ENCODE data around the gene PCNX2.

PCNX2 gene

GRCh38 chr1:233045588-233045987 lies 249.9 kb downstream of the PCNX2 start:
- DNase-seq = no peak

GRCh38 chr1:233042834-233043233 lies 252.7 kb downstream of the PCNX2 start:
- DNase-seq = no peak

- DNase-seq = no peak
These were observed 255.0 kb downstream of the PCNX2 start for GRCh38 chr1:233040494-233040893.

DNA sequence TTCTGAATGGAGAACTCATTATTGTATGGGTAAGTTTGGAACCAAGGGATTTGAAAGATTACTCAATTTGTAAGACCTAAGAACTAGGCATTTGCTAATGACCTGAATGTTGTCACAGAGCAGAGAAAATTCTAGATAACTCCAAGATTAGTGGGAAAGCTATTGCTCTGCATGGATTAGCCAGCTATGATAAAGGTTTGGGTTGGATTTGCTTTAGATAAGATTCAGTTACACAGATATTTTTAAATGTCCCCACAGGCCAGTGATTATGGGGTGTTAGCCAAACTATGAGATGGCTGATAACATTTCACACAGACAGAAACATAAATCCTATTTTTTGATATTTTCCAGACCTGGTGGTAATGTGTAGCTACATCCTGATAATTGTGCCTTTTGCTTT lies 256.9 kb downstream of the PCNX2 start:
- no peak for DNase-seq

- no peak for DNase-seq
These were observed 257.7 kb downstream of the PCNX2 start for GRCh38 chr1:233037843-233038242.

DNA sequence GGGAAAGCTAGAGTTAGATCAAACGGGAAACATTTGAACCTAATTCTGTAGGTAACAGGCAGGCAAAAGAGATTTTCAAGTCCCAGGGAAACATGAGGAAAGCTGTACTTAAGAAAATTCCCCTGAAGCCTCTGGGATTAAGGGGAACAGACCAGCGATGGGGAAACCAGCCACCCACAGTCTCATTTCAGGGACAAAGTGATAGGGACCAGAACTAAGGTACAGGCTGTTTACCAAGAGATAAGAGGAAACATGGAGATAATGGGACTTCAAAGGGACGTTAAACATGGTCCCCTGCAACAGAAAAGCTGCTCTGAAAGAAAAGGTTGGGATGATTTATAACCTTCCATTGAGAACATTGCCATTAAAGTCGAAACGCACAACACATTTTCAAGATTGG lies 260.7 kb downstream of the PCNX2 start:
- no peak for DNase-seq

- DNase-seq = no peak
These were observed 262.2 kb downstream of the PCNX2 start for GRCh38 chr1:233033361-233033760.

DNA sequence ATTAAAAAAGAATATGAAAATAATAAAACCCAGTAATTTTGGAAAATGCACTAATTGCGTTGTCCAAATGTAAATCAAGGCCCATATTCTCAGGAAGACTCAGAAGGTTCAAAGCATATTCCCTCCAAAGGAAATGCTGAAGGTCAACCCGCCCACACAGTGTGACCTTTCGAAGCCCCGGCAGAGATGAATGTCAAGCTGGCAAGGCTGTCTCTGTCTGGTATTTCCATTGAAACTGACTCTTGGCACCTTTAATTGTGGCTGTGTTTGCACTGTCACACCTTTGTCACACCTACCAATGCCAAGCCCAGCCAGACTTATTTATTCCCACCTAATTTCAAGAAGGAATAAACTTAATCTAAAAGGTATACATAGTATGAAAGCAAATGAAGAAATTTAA lies 262.6 kb downstream of the PCNX2 start:
- DNase-seq = no peak

DNA sequence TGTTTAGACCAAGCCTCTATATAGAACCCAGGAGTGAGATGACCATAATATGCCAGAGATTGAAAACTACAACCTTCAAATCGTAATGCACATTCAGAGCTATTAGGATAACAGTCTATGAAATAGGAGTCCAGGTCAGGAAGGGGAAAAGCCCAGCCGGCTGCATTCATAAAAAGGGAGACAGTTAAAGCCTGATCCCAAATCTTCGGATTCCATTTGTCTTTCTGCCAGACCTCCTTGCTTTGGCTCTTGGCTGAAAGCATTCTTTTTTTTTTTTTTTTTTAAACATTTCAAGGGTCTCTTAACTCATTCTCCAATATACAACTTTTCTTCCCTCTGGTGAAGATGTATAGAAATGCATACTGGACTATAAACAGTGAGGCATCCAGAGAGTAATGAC lies 264.0 kb downstream of the PCNX2 start:
- no peak for DNase-seq

GRCh38 chr1:233027046-233027445 lies 268.5 kb downstream of the PCNX2 start:
- no peak for DNase-seq

- DNase-seq = no peak
These were observed 270.0 kb downstream of the PCNX2 start for GRCh38 chr1:233025567-233025966.

DNA sequence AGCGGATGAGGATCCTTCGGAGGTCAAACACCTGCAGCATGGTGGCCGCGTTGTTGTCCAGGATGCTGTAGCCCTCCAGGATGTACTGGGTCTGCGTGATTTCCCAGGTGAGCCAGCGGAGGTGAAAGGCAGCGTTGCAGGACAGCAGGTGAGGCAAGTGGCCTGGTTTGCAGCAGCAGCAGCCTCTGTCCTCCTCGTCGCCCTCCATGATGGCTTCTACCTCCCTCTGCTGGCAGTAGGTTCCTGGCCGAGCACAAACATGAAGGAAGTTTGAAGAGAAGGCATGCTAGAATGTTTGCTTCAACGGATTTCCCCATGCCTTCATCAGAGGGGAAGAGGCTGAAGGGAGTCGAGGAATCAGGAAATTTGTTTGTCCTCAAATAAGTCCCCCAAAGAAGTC lies 270.4 kb downstream of the PCNX2 start:
- peak; percentile 58 for DNase-seq

- DNase-seq = no peak
These were observed 271.3 kb downstream of the PCNX2 start for GRCh38 chr1:233024199-233024598.

DNA sequence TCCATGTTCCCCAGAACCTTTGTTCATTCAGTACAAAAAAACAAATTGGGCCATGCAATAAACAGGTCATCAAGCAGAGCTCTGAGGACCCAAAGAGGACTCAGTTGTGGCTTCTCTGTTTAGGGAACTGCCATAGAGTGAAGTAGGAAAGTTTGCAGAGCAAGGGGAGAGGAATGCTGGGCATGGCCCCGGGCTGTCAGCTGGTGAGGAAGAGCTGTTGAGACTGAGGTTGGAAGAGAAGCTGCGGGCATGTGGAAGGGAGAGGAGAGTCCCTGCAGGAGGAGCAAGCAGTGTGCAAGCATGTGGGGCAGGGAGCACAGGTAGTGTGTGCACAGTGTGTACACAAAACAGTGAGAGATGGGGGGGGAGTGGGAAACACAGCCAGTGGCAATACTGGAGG lies 273.3 kb downstream of the PCNX2 start:
- DNase-seq = no peak

- DNase-seq = peak; percentile 66
These were observed 275.1 kb downstream of the PCNX2 start for GRCh38 chr1:233020426-233020825.

- DNase-seq = no peak
These were observed 275.7 kb downstream of the PCNX2 start for GRCh38 chr1:233019778-233020325.

DNA sequence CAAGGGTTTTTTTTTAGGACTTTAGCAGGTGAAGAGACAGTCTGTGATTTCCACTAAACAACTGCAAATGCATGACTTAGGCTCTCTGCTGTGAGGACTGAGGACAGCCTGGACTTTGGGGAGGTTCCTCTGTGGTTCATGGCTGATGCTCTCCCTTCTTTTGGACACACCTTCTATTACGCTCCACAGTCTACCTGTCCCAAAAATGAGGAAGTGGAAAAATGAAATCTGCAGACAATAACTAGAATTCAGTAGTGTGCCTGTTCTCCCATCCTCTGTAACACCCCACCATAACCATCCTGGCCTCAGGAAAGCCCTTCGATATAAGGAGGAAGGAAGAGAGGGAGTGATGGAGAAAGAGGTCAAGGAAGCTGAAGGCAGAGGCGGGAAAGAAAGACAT lies 276.4 kb downstream of the PCNX2 start:
- DNase-seq = no peak

- DNase-seq = no peak
These were observed 278.7 kb downstream of the PCNX2 start for GRCh38 chr1:233016798-233017197.

DNA sequence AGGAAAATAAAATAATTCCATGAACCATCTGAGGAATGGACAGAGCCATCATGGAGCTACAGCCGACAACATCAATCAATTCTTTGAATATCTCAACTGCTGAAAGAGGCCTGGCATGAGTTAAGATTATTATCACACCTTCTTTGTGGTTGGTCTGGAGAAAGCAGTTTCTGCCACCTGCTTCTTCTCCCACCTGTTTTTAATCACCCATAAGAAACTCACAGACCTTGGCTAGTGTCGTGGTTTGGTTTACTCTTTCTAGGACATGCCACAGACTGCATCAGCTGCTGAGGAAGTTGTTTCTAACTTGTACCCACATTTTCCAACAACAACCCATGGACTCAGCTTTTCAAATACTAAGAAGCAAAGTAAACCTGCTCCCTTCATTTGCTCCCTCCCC lies 279.6 kb downstream of the PCNX2 start:
- DNase-seq = no peak

DNA sequence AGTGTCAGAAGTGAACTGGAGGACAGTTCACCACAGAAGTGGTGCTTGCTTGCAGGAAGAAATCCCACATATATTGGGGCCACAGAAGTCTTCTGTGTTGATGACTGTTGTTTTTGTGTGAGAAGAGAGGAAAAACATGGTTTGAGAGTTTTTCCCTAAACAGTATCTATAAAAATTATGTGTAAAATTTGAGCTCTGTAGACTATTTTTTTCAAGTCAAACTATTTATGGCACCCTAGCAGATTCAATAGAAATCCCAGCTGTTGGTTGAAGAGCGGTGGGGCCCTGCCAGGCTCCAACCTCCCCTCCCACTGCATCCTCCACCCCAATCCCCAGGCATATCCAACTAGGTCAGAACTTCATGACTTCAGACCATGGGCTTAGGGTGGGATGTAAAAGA lies 283.5 kb downstream of the PCNX2 start:
- no peak for DNase-seq

GRCh38 chr1:233010146-233010545 lies 285.4 kb downstream of the PCNX2 start:
- DNase-seq = no peak

DNA sequence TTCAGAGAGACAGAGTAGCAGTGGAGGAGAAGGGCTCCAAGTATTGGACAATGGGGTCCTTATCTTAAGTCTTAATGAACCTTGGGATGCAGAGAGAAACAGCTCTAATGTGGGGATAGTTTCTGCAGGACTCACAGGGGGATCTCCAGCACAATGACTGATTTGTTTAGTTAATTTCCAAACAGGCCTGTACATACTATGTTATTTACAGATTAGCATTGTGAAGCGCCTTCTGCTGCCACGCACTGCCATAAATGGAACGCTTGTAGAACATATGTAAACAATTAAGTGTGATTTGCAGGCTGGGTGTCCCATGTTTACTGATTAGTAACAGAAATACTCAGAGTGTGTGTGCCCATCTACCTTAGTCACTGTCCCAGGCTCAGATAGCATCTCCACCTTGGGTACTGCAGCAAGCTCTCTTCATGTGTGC lies 289.0 kb downstream of the PCNX2 start:
- no peak for DNase-seq

DNA sequence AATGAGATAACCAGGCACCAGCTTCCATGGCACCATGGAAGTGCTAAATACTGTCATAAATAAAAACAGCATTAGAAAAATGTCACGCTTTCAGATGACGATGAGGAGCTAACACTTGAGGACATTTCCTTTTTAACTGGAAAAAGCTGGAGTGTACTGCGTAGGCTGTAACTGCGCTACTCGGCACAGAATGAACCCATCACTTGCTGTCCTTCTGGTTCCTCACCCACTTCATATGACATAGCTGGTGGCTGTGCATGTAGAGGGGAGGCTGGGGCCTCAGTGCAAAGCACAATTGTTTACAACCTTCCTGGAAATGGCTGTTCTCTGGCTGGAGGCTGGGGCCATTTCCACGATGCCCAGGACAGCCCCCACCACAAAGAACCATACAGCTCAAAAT lies 289.4 kb downstream of the PCNX2 start:
- DNase-seq = no peak

DNA sequence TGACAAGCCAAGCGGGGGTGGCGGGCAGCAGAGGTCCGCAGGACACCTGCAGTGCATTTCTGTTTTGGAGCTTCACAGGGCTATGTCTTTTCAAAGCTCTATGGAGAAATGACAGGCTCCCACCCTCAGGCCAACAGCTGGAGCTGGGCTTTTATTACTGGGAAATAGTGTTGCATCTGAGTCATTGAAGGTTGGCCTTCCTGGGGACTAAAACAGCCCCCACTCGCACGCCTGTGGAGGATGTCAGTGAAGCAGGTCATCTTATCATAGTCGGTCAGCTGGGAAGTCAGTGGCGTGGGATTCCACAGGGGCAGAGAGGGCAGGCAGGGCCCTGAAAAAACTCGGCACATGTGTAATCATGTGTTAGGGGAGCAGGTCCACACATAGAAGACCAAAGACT lies 289.8 kb downstream of the PCNX2 start:
- DNase-seq = no peak

- DNase-seq = no peak
These were observed 290.4 kb downstream of the PCNX2 start for GRCh38 chr1:233005156-233005555.

- no peak for DNase-seq
These were observed 291.1 kb downstream of the PCNX2 start for GRCh38 chr1:233004451-233004850.
